SU-DHL-6 (cell line): Measurements from ENCODE around the gene ESYT2.

Experiments used
- EZH2phosphoT487 ChIP-seq: fragments of 200-600 bp; sonication (generic), shearing (Covaris generic); conservative IDR thresholded peaks from 2 replicates; pipeline ENCODE4 v1.6.1; 2018; ENCODE audit warnings: mild to moderate bottlenecking, antibody characterized with exemption, low read length, moderate library complexity, mixed read lengths
- TF ChIP-seq, protein P1 (sequence below): fragments of 200-600 bp; sonication (generic); IDR thresholded peaks from one replicate; pipeline ENCODE4 v1.5.1; 2017; ENCODE audit warnings: antibody characterized with exemption, mild to moderate bottlenecking, low read length, moderate library complexity; ENCODE audit not compliant: insufficient read depth, poor library complexity, severe bottlenecking

DNA sequence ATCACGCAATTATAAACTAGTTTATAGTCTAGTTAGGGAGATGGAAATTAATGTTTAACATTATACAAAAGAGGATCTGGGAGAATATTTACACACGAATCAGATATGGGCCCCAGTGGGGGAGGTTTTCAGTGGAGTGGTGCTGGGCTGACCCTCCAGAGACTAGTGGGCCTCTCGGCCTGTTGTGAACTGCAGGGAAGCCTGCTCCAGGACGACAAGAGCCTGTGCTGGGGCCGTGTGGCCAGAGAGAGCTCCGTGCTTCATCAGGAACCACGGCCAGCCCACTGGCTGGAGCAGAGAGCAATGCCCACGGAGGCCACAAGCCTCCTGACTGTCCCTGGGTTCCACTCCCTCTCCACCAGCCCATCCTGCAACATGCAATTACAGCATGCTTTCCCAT is 11.3 kb upstream of the ESYT2 start:
- TF ChIP-seq, protein P1, sequence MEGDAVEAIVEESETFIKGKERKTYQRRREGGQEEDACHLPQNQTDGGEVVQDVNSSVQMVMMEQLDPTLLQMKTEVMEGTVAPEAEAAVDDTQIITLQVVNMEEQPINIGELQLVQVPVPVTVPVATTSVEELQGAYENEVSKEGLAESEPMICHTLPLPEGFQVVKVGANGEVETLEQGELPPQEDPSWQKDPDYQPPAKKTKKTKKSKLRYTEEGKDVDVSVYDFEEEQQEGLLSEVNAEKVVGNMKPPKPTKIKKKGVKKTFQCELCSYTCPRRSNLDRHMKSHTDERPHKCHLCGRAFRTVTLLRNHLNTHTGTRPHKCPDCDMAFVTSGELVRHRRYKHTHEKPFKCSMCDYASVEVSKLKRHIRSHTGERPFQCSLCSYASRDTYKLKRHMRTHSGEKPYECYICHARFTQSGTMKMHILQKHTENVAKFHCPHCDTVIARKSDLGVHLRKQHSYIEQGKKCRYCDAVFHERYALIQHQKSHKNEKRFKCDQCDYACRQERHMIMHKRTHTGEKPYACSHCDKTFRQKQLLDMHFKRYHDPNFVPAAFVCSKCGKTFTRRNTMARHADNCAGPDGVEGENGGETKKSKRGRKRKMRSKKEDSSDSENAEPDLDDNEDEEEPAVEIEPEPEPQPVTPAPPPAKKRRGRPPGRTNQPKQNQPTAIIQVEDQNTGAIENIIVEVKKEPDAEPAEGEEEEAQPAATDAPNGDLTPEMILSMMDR, result no peak
- no peak for TF ChIP-seq EZH2phosphoT487
